ENCODE data around the gene WDHD1. TPM values are rescaled to one million over a fixed set of nuclear protein-coding genes. Genes with fewer than 3 reads are reported as not detected.
A peak's percentile ranks its signal among the peaks of the same experiment; 100 is the strongest.

WDHD1 gene
- total and polyA plus RNA-seq, 2 of the 4 experiments (the other 2 are of a cell fraction): 4.4 to 13.1 TPM

- H3K18ac ChIP-seq (ENCODE audit: low read depth, low read length): no peak overlapping the region
- H2BK5ac ChIP-seq (ENCODE audit: low read depth, low read length, poor library complexity, severe bottlenecking): no peak overlapping the region
- H2BK20ac ChIP-seq (ENCODE audit: low read depth, low read length): no peak overlapping the region
- no peak overlapping the region for H3K56ac ChIP-seq (ENCODE audit: extremely low read depth, insufficient read depth, low read length)
- H3K4me3 ChIP-seq (ENCODE audit: insufficient read depth, low read depth, low read length): no peak overlapping the region
- in situ Hi-C loops (cut with MboI; ENCODE audit: low sequenced_read_pairs) (no loop called here), intact Hi-C loops (cut with micrococcal nuclease) (no loop called here), dilution Hi-C loops (cut with HindIII; ENCODE audit: low sequenced_read_pairs, unreplicated experiment) (no loop called here)
- no TSS peak for BruUV-seq (replicated peaks)
- TF ChIP-seq MAFK (IDR thresholded peaks at IDR 0.05; ENCODE audit: low read depth, low read length): no peak
- TF ChIP-seq POLR2A (IDR thresholded peaks at IDR 0.05; ENCODE audit: low read depth, low read length): no peak
- TF ChIP-seq RFX5 (IDR thresholded peaks at IDR 0.05; ENCODE audit: low read depth, low read length): no peak
- TF ChIP-seq CEBPB (IDR thresholded peaks at IDR 0.05; ENCODE audit: low read depth, low read length): no peak
- no peak for TF ChIP-seq NFE2L2 (IDR thresholded peaks at IDR 0.05; ENCODE audit: low read depth, low read length)
- TF ChIP-seq CTCF (conservative IDR thresholded peaks at IDR 0.05; ENCODE audit: low read depth, low read length): no peak
- TF ChIP-seq RCOR1 (IDR thresholded peaks at IDR 0.05; ENCODE audit: insufficient replicate concordance, low read length): no peak
- no peak for TF ChIP-seq BHLHE40 (IDR thresholded peaks at IDR 0.05; ENCODE audit: low read depth, low read length)
- TF ChIP-seq MAZ (IDR thresholded peaks at IDR 0.05; ENCODE audit: borderline replicate concordance, low read depth, low read length): no peak
- no peak for TF ChIP-seq ELK1 (IDR thresholded peaks at IDR 0.05; ENCODE audit: borderline replicate concordance, low read depth, low read length)
- TF ChIP-seq RAD21 (IDR thresholded peaks at IDR 0.05; ENCODE audit: low read length): no peak
- no peak for TF ChIP-seq SMC3 (IDR thresholded peaks at IDR 0.05; ENCODE audit: low read depth, low read length)
- peaks cover 4% of the 10 kb centered on the region; the same call in 1 of the 2 replicates for H3K36me3 ChIP-seq (ENCODE audit: control insufficient read depth, insufficient read depth, low read length)
- no CpG with 5 or more reads among the region's 2 CpGs for WGBS, 2 experiments (ENCODE audit: extremely low coverage in 2 of 2, insufficient read length in 1 of 2)
- H3K79me1 ChIP-seq (ENCODE audit: low read depth in 1 of 2, low read length in 2 of 2): peaks cover 6 to 49% of the 10 kb centered on the region in 2 experiments
- H3K9me1 ChIP-seq (ENCODE audit: insufficient read depth, low read length): no peaks in the 10 kb centered on the region
- H3K27ac ChIP-seq (ENCODE audit: insufficient read depth, low read length): no peak overlapping the region
- no peak overlapping the region for H4K91ac ChIP-seq (ENCODE audit: insufficient read depth, low read depth, low read length)
- H3K14ac ChIP-seq (replicated peaks; ENCODE audit: low read depth, low read length): no peak overlapping the region
- no peaks in the 10 kb centered on the region for H3K27me3 ChIP-seq (ENCODE audit: control insufficient read depth, insufficient read depth, low read length)
- H2BK15ac ChIP-seq (ENCODE audit: low read depth, low read length): no peak overlapping the region
- CTCF ChIA-PET: interaction anchor here (1.2 kb wide), 1 partner anchor 20 kb away, joined by 3 read pairs; the partner anchor contains the start of gene MAPK1IP1L
- POLR2A ChIA-PET (ENCODE audit: unreplicated experiment): interaction anchor here (0.7 kb wide), 1 partner anchor 16 kb away, joined by 3 read pairs; no protein-coding TSS in a partner anchor
- no peak overlapping the region for H2BK120ac ChIP-seq (ENCODE audit: low read depth, low read length)
- H3K4me2 ChIP-seq (ENCODE audit: low read depth, low read length): 0 out of 2 replicates have a peak overlapping the region, but pooled peaks have one; percentile 32
- DNase-seq: no peak
- H3K23ac ChIP-seq (ENCODE audit: low read depth, low read length): peak overlapping the region; percentile 7; the same call in 1 of the 2 replicates
- H4K8ac ChIP-seq (ENCODE audit: low read depth in 2 of 2, low read length in 2 of 2): no peak overlapping the region
- H3K9me3 ChIP-seq (ENCODE audit: control insufficient read depth, insufficient read depth, low read length): no peaks in the 10 kb centered on the region
- no peak overlapping the region for H2AFZ ChIP-seq (replicated peaks; ENCODE audit: low read length, poor library complexity)
- no peak overlapping the region for H4K5ac ChIP-seq (ENCODE audit: low read depth, low read length)
- peaks cover 7% of the 10 kb centered on the region; the same call in 1 of the 2 replicates for H4K20me1 ChIP-seq (ENCODE audit: insufficient read depth, low read length)
- ATAC-seq (ENCODE audit: low read depth): no peak
- no peak overlapping the region for H3K9ac ChIP-seq (ENCODE audit: low read depth, low read length)
- H3K4ac ChIP-seq (ENCODE audit: low read depth, low read length): no peak overlapping the region
- H3K4me1 ChIP-seq (ENCODE audit: control insufficient read depth, insufficient read depth, low read length): peaks cover 5% of the 10 kb centered on the region; the same call in 1 of the 2 replicates
- H2AK5ac ChIP-seq (ENCODE audit: low read depth, low read length): no peak overlapping the region
- no peak overlapping the region for H2AK9ac ChIP-seq (replicated peaks; ENCODE audit: low read depth, low read length, poor library complexity)
Observed at GRCh38 chr14:55031190-55031589, 4.3 kb upstream of the WDHD1 start.

All from IMR-90 (cell line).